GM13976 (cell line): ENCODE data around the gene SNCAIP.

Source experiments
- DNase-seq: peaks from one replicate; pipeline ENCODE4 v3.0.0; 2012; ENCODE audit warnings: low spot score
- in situ Hi-C: fragments of 300-500 bp; cut with MboI; formaldehyde crosslinking; loops from one replicate; pipeline ENCODE4 v1.12.0; 2022; ENCODE audit warnings: low sequenced_read_pairs, mixed read lengths, inconsistent platforms; ENCODE audit not compliant: unreplicated experiment
- TF ChIP-seq, protein P1 (sequence below): IDR thresholded peaks from 2 replicates; pipeline ENCODE4 v1.5.1; 2012; ENCODE audit warnings: borderline replicate concordance, mild to moderate bottlenecking; ENCODE audit not compliant: insufficient read depth; ENCODE audit errors: extremely low read depth, missing control alignments, control extremely low read depth

SNCAIP gene

DNA sequence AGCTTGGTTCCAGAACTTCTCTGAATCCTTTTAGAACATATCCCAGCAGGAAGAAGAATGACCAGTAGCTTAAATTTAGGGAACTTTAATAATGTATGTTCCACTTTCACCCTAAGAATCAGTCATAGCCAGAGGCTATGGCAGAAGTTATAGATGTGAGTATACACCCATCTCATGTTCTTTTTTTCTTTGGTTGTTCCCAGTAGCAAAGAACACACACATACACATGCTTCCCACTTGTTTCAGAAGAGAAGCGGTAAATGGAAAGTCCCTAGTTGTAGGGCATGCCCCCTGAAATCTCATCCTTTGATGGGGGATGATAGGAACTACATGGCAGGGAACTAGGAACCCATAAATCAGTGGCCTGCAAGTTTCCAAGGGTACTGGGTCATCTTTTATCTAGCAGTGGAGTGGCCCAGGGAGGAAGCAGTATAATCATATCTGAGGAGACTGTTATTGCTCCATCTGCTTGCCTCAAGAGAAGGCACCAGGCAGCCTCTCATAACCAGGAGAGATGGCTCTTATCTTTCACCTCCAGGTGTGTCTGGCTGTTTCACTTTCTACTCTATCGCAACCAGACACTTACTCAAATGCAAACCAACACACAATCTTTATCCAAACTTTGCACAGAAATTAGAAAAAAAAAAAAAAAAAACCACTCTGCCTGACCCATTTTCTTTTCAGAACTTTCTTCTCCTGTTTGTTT lies 109.5 kb downstream of the SNCAIP start:
- in situ Hi-C loops, result loop anchor here (25.0 kb wide), 1 partner anchor 459 kb away; the partner anchor contains the start of gene SRFBP1
- TF ChIP-seq, protein P1, sequence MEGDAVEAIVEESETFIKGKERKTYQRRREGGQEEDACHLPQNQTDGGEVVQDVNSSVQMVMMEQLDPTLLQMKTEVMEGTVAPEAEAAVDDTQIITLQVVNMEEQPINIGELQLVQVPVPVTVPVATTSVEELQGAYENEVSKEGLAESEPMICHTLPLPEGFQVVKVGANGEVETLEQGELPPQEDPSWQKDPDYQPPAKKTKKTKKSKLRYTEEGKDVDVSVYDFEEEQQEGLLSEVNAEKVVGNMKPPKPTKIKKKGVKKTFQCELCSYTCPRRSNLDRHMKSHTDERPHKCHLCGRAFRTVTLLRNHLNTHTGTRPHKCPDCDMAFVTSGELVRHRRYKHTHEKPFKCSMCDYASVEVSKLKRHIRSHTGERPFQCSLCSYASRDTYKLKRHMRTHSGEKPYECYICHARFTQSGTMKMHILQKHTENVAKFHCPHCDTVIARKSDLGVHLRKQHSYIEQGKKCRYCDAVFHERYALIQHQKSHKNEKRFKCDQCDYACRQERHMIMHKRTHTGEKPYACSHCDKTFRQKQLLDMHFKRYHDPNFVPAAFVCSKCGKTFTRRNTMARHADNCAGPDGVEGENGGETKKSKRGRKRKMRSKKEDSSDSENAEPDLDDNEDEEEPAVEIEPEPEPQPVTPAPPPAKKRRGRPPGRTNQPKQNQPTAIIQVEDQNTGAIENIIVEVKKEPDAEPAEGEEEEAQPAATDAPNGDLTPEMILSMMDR, result no peak
- peak; percentile 39 for DNase-seq

DNA sequence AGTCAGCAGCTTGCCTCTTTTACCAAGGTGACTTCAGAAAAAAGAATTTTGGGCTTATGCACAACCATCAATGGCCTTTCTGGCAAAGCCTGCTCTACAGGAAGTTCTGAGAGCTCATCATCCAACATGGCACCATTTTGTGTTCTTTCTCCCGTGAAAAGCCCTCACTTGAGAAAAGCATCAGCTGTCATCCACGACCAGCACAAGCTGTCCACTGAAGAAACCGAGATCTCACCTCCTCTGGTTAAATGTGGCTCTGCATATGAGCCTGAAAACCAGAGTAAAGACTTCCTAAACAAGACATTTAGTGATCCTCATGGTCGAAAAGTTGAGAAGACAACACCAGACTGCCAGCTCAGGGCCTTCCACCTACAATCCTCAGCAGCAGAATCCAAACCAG lies 111.2 kb downstream of the SNCAIP start:
- in situ Hi-C loops, result loop anchor here (25.0 kb wide), 1 partner anchor 461 kb away; the partner anchor contains the start of gene SRFBP1
- TF ChIP-seq, protein P1, result no peak

DNA sequence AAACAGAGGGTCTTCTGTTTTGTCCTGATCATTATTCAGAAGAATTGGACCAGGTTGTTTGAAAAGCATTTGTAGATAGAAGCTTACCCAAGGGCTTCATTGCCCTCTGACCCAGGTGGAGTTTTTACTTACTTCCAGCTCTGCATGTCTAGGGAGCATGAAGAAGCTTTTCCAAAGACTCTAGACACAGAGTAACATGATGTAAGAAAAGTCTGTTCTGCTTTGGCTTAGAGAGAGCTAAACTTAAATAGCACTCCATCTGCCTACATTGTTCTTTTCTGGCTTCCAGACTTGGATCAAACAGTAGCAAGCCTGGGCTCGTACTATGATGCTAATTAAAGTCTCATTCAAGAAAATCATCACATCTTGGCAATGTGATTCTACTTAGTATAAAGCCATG lies 112.1 kb downstream of the SNCAIP start:
- in situ Hi-C loops, result loop anchor here (25.0 kb wide), 1 partner anchor 462 kb away; the partner anchor contains the start of gene SRFBP1
- DNase-seq, result no peak
- TF ChIP-seq, protein P1, result no peak

More for the DNA sequence above, 111.2 kb downstream of the SNCAIP start:
- DNase-seq, result no peak

DNA sequence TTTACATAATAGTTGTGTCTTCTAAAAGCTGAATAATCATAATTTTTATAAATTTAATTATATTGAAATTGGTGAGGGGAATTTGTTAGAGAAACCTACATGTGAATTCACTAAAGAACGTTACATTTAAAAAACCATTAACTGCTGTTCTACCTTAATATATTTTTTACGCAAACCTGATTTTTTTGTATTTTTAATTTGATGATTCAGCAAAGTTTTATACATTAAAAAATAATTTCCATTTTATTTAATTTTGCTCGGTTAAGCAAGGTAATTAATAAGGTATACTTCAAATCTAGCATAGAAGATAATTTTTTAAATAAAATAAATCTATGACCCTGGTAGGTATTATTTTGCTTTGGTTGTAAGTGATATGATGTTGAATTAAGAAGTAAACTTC lies 114.3 kb downstream of the SNCAIP start:
- DNase-seq, result no peak
- TF ChIP-seq, protein P1, result no peak
- in situ Hi-C loops, result no loop called here

DNA sequence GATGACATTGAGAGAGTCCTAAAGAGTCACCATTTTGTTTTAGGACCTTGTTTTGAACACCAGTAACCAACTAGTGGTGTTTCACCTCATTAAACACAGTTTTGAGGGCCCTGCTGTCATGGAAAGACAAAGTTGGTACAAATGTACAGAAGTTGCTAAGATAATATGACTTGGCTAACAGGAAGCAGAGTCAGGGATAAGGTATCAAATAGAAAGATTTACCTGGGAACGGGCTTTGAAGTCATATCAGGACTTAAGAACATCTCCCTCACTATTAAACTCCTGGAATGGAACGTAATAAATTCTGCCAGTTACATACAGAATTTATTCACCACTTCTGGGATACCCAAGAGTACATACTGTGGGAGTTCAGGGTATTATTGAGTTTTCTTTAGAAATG lies 115.6 kb downstream of the SNCAIP start:
- TF ChIP-seq, protein P1, result no peak
- DNase-seq, result no peak
- in situ Hi-C loops, result no loop called here

DNA sequence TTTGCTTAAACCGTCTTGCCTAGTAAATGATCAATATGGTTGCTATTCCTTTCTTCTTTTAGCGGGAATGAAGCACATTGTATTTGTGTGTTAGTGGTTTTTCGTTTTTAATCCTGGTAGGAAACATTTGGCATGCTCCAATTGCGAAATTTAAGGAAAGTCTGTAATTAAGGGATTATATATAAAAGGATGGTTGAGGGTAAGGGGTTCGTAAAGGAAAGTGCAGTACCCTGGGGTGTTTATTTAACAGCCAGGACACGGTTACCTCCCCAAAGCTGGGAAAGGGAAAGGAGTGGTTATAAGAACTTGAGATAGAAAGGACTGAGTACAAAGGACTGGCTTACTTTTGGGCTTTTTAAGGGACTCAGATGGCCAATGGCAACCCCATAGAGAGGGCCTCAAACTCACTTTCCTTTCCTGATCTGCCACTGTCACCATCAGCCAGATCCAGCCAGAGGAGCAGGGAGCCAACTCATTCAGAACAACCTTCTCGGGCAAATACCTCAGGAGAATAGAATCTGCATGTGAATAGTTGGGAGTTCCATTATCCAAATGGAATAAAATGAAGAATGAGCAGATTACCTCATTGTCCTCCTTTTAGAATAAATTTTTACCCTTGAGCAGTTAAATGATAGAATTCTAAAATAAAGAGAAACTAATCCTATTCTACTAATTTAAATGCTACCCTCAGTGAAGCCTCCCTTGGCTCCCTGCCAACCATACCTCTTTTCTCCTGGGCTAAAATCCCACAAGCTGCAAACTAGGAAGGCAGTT lies 117.7 kb downstream of the SNCAIP start:
- in situ Hi-C loops, result no loop called here
- no peak for DNase-seq
- TF ChIP-seq, protein P1, result no peak
